Activated T-cell treated with anti-CD3 and anti-CD28 coated beads for 48 hours (primary cell): ENCODE results near the gene DACT2.
A peak's percentile ranks its signal among the peaks of the same experiment; 100 is the strongest.
"Not testable (repeated sequence)": the region's sequence is repeated elsewhere in the genome, so short reads cannot be mapped to it uniquely, and the experiment has no call there.

Experiments
- DNase-seq: peaks from one replicate; pipeline ENCODE4 v3.0.0-alpha.2; 2020; ENCODE audit warnings: low read depth

Gene DACT2

DNA sequence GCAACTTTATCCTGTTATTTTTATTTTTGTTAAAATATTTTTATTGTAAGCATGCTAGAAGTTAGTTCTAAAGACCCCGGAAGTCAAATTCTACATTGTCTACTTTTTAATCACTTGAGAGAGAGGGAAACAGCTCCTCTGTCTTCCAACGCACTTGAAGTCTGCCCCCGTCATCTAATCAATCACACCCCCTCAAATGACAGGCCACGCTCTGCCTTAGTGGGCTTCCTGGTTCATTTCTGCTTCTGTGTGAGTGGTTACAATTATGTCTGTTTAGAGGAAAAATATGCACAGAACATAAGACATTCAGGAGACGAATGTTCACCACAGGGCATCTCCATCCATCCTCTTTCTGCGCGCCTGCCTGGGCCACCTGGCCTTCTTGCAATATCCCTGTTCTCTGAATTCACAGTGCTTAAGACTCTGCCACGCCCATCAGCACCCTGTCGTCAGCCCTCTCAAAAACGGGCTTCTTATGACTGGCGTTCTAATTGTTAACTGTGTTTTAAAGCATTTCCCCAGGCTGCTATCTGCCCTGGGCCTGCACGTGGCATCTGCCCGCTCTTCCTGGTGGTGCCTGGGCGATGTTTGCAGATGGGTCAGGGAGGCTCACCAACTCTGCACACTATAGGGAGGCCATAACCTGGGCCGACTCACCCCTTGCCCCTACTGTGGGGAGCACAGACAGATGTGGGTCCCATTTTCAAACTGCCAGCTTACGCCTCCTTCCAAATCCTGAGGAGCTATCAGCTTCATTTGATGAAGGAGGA lies 15.4 kb downstream of the DACT2 start:
- no peak for DNase-seq

DNA sequence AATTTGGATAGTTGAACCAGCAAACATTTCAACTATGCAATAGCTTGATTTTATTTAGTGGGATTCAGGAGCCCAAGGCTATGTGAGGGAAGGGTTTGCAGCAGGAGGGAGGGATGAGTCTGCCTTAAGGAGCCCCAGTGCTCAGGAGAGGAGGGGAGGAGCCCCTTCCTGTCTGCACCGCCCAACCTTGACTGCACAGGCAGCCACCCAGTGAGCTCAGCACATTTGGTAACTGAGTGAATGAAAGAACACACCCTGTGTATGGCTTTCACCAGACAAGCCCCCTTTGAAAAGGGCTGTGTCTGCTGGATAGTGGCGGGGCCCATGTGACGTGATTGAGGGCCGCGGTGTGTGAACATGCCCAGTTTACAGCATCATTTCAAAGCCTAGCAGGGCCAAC lies 17.0 kb downstream of the DACT2 start:
- DNase-seq = no peak

DNA sequence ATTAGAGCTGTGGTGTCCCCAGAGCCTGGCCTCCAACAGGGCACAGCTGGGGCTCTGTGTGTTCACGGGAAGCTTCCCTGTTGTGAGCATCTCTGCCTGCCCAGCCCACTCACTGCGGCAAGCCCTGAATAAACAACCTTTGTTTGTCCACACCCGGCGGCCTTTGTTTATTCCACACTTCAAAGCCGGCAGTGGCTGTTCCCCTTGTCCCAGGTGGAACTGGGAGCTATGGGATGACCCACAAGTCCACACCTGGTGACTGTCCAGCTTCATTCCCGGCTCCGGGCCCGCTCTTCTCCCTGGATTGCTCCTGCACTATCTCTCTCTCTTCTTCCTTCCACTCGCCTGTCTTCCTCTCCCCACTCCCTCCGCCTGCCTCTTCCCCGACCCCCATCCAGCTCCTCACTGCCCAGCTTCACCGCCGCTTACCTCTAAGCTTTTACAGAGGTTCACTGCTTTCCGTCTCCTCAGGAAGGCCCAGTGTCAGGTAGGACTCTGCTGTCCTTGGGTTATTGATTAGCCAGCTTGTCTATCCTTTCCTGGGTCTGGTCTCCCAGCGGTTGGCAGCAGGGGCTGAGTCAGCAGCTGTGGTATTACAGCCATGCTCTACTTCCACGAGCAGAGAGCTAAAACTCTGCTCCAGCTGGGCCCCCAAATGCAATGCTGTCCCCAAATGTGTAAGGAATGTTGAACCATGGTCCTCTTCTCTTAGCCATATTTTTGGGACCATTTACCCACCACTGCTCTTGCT lies 17.8 kb downstream of the DACT2 start:
- no peak for DNase-seq

DNA sequence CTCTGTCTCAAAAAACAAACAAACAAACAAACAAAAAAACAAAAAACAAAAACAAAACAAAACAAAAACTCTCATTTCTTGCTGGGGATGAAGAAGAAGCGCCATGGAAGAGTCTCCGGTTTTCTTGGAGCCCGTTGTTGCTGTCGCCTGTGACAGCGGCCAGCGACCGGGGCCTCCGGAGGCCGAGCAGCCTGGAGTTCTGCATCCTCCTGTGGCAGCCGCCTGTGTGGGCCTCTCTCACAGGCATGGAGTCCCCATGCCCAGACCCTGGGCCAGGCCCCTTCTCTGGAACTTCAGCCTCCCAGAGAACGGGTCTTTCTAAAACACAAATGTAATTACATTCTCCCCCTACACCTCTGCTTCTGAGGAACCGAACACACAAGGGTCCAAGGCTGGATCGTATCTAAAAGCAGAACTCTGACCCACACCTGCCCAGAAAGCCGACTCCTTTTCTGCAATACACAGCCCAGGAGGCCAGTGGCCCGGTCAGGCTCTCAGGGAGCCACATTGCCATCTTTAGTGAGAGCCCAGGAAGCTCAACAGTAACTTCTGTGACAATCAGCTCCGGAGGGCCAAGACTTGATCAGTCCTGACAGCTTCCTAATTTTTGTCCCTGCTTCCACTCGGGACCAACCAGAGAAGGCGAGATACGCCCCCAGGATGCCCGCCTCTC lies 18.5 kb downstream of the DACT2 start:
- no peak for DNase-seq

DNA sequence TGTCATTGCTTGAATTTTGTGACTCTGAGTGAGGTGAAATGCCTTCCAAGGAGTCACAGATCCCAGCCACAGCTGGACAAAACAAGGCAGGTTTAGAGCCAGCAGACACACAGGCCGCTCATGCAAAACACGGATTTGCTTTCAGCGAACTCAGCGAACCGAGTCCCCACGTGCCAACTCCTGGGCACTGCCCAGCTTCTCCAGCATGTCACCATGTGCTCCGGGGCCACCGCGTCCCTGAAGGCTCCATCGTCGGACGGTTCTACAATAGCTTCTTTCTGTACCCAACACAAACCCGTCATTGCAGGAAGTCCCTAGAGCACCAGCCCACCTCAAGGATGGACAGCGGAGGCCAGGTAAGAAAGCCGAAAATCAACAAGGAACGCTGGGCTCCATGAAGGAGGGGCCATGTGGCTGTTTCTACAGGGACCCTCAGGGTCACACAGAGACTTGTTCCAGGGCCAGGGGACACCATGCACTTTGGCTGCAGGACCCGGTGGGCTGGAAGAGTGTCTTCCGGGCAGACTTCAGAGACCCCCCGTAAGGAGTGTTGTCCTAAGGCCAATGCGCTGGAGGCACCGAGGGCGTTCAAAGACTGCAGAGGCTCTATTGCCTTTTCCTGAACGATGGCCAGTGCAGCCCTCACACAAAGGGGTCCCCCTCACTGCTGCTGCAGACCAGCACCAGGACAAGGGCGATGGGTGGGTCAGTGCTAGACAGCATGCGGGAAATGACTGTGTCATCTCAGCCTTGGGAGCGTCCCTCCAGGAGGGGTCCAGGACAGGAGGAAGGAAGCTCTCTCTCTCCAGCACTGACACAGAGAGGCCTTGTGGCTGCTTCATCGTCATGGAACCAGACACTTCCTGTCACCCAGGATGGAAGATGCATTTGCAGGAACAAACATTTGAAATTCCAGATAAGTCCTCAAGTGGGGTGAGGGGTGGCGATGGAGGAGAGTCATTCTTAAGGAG lies 19.8 kb downstream of the DACT2 start:
- DNase-seq = no peak

DNA sequence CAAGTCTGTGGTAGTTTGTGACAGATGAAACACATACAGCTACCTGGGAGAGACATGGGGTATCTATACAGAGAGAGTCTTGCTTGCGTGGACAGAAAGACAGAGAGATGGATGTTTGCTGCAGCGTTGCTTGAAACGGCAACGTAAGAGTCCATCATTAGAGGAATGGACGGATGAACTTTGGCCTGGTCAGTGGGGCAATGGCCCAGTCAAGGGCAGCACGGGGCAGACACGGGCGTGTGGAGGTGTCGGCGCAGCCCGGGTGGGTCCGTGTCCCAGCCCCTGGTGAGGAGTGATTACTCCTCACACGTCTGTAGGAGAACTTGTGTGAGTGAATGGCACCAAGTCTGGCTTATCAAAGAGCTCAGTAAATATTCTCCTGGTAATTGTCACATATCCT lies 21.9 kb downstream of the DACT2 start:
- no peak for DNase-seq

DNA sequence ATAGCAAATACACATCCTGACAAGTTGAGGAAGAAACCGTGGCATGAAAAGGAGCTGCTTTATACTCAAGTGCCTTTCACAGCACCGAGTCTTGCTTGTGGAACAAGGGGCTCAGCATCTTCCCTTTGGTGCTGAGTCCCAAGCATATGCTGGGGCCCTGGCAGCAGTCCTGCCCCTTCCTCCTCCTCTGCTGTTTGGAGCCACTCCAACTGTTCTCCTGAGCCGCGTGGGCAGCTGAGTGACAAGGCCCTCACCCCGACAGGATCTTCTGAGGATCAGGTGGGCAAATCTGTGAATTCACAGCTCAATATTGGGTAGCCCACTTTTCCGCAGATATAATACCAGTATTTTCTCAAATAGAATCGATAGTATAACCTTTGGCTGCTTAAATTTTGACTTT lies 24.7 kb downstream of the DACT2 start:
- DNase-seq = no peak

DNA sequence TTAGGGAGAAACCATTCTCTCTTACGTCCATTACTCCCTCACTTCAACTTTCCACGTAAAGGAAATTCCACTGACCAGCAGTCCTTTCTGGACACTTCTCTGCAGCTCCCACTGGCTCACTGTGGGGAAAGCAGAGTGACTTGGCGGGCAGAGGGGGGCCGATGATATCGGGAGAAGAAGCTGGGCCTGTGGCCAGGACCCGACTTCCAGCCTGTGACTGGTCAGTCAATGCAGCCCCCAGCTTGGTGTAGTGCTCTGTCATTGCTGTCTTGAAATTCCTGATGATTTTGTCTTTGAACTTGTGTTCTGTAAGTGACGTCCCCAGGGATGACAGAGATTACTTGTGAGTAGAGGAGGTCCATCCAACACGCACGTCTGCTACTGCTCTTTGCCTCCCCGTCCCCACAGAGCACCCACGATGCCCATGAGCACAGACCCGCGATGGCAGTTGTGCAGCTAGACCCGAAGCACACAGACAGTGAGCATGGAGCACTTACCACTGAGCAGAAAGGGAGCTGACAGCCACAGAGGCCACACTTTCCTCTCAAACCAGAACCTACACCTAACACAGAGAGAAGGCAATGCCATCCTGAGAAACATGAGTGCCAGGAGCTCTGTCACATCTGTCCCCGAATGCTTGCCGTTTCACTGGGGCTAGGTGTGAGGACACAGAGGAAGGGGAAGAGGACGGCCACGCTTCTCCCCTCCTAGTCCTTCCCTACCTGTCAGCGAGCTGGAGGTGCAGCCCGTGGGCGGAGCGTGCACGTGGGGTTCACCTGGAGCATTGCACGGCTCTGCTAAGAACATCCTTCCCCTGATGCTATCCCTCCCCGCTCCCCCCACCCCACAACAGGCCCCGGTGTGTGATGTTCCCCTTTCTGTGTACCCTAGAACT lies 25.7 kb downstream of the DACT2 start:
- no peak for DNase-seq

DNA sequence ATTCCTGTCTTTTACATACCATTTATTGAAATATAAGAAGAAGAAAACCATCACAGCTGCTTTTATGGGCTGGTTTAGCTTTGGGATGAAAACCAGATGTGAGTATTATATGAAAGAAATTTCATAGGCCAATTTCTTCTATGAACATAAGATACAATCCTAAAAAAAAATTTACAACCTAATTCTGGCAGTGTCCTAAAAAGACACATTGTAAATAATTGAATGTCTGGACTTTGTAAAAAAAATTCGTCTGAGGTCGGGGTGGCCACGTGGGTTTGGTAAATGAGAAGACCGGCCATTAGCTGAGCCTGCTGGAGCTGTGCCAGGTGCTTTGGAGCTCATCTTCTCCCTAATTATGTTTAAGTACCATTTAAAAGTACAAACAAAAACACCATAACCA lies 26.8 kb downstream of the DACT2 start:
- DNase-seq = no peak

DNA sequence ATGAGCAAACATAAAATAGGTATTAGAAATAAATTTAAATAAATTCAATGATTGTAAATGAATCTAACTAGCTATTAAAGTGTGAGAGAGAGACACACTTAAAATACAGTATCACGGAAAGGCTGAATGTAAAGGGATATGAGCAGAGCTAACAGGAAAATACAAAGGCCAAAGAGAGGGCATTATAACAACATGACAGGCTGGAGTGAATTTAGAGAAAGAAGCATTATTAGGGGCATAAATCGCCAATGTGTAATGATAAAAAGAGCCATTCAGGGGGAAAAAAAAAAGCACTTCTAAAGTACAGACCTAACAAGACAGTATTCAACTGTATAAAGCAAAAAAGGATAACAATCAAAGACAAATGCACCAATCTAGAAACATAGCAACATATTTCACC lies 28.1 kb downstream of the DACT2 start:
- DNase-seq = no peak

DNA sequence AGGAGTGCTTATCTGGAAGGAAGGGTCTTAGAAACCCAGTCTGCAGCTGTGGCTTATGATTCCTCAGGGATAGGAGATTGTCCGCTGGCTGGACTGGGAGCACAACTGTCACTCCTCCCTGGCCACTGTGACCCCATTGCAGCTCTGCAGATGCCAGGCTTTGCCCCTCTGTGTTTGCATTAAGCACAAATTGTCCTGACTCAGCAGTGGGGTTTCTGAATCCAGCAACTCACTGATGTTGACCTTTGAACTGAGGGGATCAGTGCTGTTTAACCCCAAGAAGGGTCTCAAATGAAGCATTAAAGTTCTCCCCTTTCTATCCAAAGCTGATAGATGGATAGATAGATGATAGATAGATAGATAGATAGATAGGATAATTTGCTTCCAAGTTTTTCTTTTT lies 29.5 kb downstream of the DACT2 start:
- no peak for DNase-seq

DNA sequence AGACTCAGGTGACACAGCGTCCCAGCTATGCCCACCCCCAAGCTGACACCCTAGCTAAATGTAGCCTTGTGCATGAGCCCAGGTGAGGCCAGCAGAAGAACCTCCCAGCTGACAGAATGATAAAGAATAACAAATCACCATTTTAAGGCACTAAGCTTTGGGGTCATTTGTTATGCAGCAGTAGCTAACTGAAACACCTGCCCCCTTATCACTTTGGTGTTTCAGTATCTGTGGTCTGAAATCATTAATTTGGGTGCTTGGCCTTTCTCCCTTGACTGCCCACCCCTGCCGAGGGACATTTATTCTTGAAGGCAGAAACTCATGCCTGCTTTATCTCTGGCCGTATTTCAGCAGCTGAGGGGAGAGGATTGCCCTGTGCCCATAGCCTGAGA lies 30.0 kb downstream of the DACT2 start:
- DNase-seq = no peak

DNA sequence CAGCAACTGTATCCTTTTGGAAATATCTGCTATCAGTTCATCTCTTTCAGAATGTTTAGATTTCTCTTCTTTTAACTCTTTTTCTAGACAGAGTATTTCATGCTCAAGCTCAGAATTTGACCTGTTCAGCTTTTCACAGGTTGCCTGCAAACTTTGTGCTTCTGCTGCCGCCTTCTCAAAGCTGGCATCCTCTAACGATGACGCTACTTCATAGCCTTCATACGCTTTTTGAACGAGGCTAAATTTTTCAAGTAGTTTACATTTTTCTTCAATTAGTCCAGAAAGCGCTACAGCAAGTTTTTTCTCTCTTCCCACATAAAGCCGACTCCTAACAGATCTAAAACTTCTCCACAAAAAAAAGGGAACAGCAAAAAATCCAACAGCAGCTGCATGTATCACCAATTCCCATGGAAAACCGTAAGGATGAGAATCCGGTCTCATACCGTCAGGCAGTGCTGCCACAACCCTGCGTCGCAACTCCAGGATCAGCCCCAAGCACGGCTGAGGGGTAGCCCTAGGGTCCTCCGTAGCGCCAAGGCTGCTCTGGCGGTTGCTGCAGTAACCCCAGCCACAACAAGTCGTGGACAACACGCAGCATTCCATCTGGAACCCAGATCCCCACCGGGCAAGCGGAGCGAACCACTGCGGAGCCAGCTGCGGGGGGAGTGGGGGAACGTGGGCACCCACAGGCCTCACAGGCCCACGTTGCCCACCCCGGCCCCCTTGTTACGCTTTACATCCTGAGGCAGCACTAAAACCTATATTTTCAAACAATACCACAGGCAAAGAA lies 30.6 kb downstream of the DACT2 start:
- DNase-seq = no peak

DNA sequence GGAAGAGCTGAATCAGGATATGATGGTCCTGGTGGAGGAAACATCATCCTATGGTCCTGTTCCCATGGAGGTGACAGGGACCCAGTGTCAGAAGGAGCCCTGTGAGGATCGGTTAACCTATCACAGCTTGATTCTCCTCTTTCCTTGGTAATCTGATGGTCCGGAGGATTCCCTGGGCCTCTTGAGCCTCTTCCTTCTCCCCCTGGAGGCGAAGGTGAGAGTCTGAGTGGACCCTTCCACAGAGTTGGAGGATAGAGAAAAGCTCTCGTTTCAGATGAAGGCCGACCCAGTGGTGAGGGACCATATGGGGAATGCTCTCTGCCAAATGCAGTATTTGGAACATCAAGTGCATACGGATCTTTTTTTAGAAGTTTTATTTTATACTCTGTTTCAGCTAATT lies 32.1 kb downstream of the DACT2 start:
- not testable (repeated sequence) for DNase-seq

DNA sequence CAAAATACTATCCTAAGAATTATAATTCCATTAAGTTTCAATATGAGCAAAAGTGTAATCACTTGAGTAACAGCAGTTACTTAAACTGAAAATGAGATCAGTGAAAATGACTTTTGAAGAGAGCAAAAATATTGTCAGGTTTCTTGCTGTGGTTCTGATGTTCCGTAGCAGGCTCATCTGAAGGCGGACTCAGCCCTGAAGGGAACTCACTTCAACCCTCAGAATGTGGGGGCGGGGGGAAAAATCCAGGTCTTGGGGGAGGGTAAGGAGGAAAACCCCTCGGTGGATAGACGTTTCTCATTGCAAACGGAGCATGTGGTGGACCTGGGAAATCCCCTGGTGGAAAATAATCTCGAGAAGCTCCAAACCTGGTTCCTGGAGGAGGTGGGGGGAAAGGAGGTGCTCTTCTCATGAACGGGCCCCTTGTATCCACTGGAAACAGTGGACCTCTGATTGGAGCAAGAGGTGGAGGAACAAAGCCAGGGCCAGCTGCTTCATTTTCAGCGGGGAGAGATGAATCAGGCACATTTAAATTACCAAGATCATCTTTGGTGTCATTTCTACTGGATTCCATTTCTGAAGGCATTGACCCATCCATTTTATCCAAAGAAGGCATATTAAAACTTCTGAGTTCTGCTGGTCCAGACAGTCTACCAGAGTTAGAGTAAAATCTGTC lies 32.7 kb downstream of the DACT2 start:
- DNase-seq = peak; percentile 43

DNA sequence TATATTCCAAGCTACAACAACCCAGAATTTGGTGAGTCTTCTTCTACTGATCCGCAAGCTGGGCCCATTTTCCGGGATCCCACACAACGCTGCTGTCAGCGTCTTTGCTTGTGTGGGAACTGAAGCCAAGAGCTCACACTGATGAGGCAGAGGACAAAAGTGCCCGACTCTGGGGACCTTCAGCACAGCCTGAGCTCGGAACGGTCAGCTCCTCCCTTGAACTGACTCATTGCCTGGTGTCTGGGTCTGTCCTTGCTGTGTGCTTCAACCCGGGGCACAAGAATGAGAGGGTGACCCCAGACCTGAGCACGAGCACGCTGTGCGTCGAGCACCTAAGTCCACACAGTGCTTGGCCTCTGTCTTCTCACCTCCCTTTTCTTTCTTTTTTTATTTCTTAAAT lies 33.5 kb downstream of the DACT2 start:
- no peak for DNase-seq

DNA sequence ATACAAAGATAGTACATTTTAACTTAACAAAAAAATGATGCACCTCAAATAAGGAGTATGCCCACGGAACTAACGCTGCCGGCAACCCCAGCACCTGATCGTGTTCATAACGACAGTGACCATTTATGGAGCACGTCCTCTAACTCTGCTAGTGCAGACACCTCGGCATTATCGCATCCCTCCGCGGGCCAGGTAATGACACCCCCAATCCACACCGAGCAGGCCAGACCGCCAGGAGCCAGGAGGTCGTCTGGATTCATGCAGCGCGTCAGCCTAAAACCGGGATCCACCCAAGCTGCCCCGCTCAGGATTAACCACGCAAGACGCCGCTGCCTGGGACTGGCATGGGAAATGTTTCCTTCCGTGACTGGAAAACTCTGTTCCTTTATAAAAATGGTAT lies 34.1 kb downstream of the DACT2 start:
- DNase-seq = no peak

DNA sequence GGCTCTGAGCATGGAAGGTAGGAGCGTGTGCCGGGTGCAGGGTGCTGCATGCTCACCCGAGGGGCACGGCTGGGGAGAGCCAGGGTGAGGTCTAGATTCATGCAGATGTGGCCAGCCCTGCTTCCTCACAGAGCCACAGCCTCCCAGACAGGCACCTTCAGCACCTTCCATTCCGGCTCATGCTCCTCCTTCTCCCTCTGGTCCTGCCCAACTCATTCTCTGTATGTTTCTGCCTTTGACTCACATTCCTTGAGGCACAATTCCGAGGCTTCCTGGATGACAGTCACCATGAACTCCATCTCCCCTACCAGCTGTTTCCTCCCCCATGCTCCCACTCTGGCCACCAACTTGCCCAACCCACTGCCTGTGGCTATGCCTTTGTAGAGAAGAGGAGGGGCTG lies 35.4 kb downstream of the DACT2 start:
- no peak for DNase-seq

DNA sequence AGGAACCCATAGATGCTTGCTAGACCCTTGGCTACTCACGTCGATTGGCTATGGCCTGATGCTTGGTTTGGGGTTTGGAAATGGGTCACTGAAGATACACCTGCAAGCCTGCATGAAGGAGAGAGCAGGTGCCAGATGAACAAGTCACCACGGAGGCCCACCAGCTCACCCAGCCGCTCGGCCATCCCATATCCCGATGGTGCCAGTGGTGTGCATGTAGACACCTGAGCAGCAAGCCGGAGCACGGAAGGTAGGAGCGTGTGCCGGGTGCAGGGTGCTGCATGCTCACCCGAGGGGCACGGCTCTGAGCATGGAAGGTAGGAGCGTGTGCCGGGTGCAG lies 35.9 kb downstream of the DACT2 start:
- no peak for DNase-seq
